Lung (tissue), 12 donors: ENCODE data around the gene LRRC27. TPM values are rescaled to one million over a fixed set of nuclear protein-coding genes. Genes with fewer than 3 reads are reported as not detected.

Experiments
- ATAC-seq: fragments of 200-7000 bp; cut with Tn5 transposase; one replicate; pipeline ENCODE4 v1.9.1; 2020; ENCODE audit warnings: moderate number of reproducible peaks; ENCODE audit not compliant: insufficient read depth, low FRiP score
- DNase-seq, 3 donors: peaks; one replicate each; pipeline ENCODE4 v3.0.0-alpha.2; 2013 to 2017
- H3K27ac ChIP-seq, 2 donors: one replicate each; pipeline ENCODE4 v1.5.1; 2013; ENCODE audit warnings: mild to moderate bottlenecking in 2 of 2, moderate library complexity in 2 of 2, control low read depth in 1 of 2, inconsistent platforms in 1 of 2, low read depth in 1 of 2, low read length in 1 of 2
- H3K27me3 ChIP-seq, 3 donors: one replicate each; pipeline ENCODE4 v1.5.1; 2013; ENCODE audit warnings: low read length in 2 of 3; ENCODE audit not compliant: control insufficient read depth in 3 of 3, insufficient read depth in 3 of 3
- H3K36me3 ChIP-seq, 4 donors: one replicate each; pipeline ENCODE4 v1.5.1; 2013; ENCODE audit warnings: low read length in 4 of 4, mild to moderate bottlenecking in 1 of 4, moderate library complexity in 1 of 4; ENCODE audit not compliant: control insufficient read depth in 4 of 4, insufficient read depth in 4 of 4
- H3K4me1 ChIP-seq, 5 donors: one replicate each; pipeline ENCODE4 v1.5.1; 2013; ENCODE audit warnings: low read length in 5 of 5, mild to moderate bottlenecking in 2 of 5, moderate library complexity in 1 of 5; ENCODE audit not compliant: control insufficient read depth in 5 of 5, insufficient read depth in 5 of 5
- H3K4me3 ChIP-seq: one replicate; pipeline ENCODE4 v1.5.1; 2013; ENCODE audit warnings: mild to moderate bottlenecking, control low read depth, moderate library complexity
- H3K9ac ChIP-seq, 2 donors: one replicate each; pipeline ENCODE4 v1.5.1; 2013; ENCODE audit warnings: low read length in 2 of 2, control low read depth in 1 of 2; ENCODE audit not compliant: insufficient read depth in 1 of 2
- H3K9me3 ChIP-seq, 4 donors: one replicate each; pipeline ENCODE4 v1.5.1; 2013; ENCODE audit warnings: low read length in 3 of 4, mild to moderate bottlenecking in 1 of 4, moderate library complexity in 1 of 4; ENCODE audit not compliant: control insufficient read depth in 4 of 4, insufficient read depth in 3 of 4
- CTCF ChIP-seq: IDR thresholded peaks from 2 replicates; pipeline ENCODE4 v1.5.1; 2012; ENCODE audit warnings: mild to moderate bottlenecking; ENCODE audit errors: control extremely low read depth, extremely low read depth
- WGBS, 2 donors: extraction: QIAGEN DNeasy Blood & Tissue Kit; methylation state at CpG; one replicate each; pipeline ENCODE4 v1.1.7; 2013; 5-methylcytosine and 5-hydroxymethylcytosine counted together
- polyA plus RNA-seq, 2 donors: library from polyadenylated mRNA; stranded (reverse); fragments of 200-250 nt; gene quantifications; one replicate each; pipeline ENCODE4 v1.2.1, GENCODE V29; 2013
- total RNA-seq, 2 donors: library from RNA; depleted of rRNA in 1 of 2; stranded (reverse); fragments of >200 nt in 1 of 2; gene quantifications; one replicate each; pipeline ENCODE4 v1.2.1, GENCODE V29; 2014 to 2021
- donor health status: control.
- donor health status: control.
- donor health status: Bipolar disorder and iron deficiency.
- donor health status: healthy.
- donor health status: DM: yes; HTN: yes; CAD: no.

LRRC27 gene
- total and polyA plus RNA-seq, 4 donors: 5.8 to 25.5 (median 17.2) TPM

DNA sequence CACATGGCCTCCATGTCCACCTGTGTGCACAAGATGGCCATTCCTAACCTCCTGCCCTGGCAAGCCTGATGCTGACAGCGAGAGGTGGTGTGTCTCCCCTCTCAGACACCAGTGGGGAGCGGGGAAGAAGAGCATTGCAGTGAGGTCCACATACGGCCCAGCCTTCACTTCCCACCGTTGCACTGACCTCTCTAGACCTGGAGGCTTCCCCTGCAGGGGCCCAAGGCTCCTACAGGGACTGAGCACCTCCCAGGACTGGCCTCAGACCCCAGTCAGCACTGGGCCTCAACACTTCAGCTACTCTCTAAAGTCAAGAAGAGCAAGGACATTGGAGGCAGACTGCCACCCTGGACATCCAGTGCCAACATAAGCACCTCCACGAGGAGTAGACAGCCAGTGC lies 40.2 kb upstream of the LRRC27 start:
- WGBS, 2 donors: 85 to 93% methylated on average over 5 of the region's 5 CpGs
- ATAC-seq: no peak
- DNase-seq: no peak
- no peak overlapping the region for H3K9ac ChIP-seq
- no peaks in the 10 kb centered on the region for H3K36me3 ChIP-seq
- H3K27me3 ChIP-seq: peaks cover 0 to 2% (median 0%) of the 10 kb centered on the region in 3 donors
- peaks cover 0 to 4% (median 0%) of the 10 kb centered on the region in 4 donors for H3K9me3 ChIP-seq
- H3K4me3 ChIP-seq: no peak overlapping the region
- TF ChIP-seq CTCF: no peak
- H3K4me1 ChIP-seq: peaks cover 0 to 7% (median 5%) of the 10 kb centered on the region in 5 donors
- H3K27ac ChIP-seq: no peak overlapping the region

DNA sequence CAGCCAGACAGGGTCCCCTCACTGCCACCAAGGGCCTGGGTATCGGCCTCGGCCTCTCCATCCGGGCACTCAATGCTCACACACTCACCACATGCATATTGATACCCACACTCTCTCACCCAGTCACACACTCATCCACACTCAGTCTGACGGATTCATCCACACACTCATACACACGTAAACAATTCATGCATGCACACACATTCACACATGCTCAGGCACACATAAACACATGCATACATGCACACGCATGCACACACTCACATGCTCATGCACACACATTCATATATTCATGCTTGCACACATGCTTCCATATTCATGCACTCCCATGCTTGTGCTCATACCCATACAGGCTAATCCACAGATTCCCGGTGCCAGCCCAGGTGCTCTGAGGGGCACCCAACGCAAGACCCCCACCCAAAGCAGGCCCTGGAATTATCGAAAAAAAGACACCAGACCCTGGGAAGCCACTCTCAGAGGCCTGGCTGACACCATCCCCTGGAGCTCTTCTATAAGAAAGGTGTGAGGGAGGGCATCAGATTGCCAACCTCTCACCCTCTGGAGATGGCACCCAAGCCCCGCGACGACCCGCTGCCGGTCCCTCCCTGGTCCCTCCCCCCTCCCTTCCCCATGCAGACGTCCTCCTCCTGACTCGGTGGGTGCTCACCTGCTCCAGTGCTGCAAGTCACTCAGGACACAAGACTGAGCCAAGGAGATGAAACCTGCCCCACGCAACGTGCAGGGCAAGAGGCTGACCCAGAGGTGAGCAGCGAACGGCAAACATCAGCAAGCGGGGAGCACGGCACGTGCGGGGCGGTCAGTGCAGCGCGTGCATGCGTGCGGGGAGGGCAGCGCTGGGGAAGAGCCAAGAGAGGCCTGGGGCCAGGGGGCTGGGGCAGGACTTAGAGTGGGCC lies 39.4 kb upstream of the LRRC27 start:
- Histone ChIP-seq H3K9ac (no peak overlapping the region), H3K36me3 (no peaks in the 10 kb centered on the region), H3K27me3 (peaks cover 0 to 2% (median 0%) of the 10 kb centered on the region in 3 donors), H3K4me1 (peaks cover 0 to 10% (median 5%) of the 10 kb centered on the region in 5 donors), H3K9me3 (peaks cover 0 to 4% (median 0%) of the 10 kb centered on the region in 4 donors), H3K4me3 (no peak overlapping the region), H3K27ac (no peak overlapping the region)
- TF ChIP-seq CTCF: no peak
- 82 to 89% methylated on average over 30 of the region's 30 CpGs for WGBS, 2 donors
- no peak for ATAC-seq
- no peak for DNase-seq

DNA sequence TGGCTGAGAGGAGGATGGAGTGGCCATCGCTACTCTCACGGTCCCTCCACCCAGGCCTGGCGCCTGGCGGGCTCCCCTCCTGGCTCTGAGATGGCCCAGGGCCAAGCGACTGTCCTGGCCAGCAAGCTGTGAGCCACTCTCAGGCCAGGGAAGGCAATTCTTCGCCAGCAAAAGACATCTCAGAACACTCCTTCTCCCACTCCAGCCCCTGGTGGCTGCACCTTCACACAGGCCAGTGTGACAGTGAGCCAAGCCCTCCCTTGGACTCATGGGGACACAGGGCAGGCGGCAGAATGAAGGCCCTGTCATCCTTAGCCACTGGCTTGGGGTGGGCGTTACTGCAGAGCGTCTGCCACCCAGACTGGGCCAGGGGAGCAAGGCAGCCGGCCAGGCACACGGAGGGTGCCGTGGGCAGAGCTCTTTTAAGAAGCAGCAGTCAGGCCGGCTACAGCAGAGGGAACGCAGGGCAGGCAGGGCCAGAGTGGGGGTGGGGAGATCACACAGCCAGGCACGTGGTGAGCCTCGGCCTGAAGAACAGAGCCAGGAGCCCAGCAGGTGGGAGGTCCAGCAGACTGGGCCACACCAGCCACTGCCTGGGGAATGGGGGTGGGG lies 38.7 kb upstream of the LRRC27 start:
- TF ChIP-seq CTCF: no peak
- DNase-seq: peak in 1 of 3 donors; percentile 18
- H3K4me3 ChIP-seq: no peak overlapping the region
- WGBS, 2 donors: 62 to 76% methylated on average over 16 of the region's 16 CpGs
- H3K27me3 ChIP-seq: peaks cover 0 to 2% (median 0%) of the 10 kb centered on the region in 3 donors
- H3K9ac ChIP-seq: no peak overlapping the region
- peaks cover 0 to under 1% (median 0%) of the 10 kb centered on the region in 4 donors for H3K9me3 ChIP-seq
- H3K4me1 ChIP-seq: peaks cover 0 to 13% (median 5%) of the 10 kb centered on the region in 5 donors
- no peaks in the 10 kb centered on the region for H3K36me3 ChIP-seq
- ATAC-seq: no peak
- no peak overlapping the region for H3K27ac ChIP-seq
